NOMO-1 (cell line): ENCODE measurements around the gene KRT15.

Source experiments
- DNase-seq, 2 experiments: peaks; one replicate each; lab custom pipeline; 2025; ENCODE audit not compliant: unreplicated experiment in 2 of 2; lab: John Stamatoyannopoulos, UW

KRT15 gene

DNA sequence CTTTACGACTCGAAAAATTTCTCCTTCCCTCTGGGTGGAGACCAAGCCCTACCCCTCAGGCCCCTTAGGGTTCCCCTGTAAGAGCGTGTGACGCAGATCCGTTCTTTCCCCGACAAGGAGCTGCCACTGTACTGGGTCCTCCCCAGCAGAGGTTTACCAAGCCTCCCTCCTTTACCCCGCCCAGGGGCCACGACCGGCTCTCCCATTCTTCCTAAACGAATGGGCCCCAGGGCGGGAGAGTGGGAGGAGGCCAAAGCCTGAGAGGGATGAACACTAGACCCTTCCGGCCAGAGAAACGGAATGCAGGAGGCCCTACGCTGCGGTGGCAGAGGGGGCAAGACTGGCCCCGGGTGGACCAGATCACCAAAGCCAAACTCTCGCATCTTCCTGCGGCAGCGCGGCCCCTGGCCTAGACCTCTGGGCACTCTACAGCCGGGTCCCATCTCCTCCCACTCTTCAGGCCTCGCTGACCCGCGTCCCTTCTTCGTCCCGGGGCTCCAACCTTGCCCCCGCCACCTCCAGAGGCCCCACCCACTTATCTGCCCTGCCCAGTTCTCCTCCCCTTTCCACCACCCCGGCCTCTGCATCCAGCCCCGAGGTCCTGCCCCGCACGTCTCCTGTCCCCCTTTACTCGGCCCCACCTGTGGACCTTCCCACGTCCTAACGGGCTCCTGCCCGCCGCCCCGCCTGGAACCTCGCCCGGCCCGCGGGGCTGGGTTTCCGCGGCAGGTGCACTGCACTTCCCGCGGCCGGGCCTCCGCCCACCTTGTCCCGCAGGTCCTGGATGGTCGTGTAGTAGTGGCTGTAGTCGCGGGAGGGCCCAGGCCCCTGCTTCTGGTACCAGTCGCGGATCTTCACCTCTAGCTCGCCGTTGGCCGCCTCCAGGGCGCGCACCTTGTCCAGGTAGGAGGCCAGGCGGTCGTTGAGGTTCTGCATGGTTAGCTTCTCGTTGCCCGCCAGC lies 8.7 kb upstream of the KRT15 start:
- no peak for DNase-seq

DNA sequence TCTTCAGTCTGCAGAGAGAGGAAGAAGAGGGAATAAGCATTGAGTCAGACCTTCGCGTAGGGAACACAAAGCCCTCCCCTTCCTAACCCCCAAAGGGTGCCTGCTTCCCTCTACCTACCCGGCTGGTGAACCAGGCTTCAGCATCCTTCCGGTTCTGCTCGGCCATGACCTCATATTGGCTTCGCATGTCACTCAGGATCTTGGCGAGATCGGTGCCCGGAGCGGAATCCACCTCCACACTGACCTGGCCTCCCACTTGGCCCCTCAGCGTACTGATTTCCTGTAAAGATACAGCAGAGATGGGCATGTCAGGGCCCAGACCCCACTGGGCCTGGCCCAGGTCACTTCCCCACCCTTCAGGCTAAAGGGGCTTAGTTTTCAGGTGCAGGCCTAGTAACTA lies 5.6 kb upstream of the KRT15 start:
- no peak for DNase-seq

GRCh38 chr17:41523787-41524186 lies 5.1 kb upstream of the KRT15 start:
- no peak for DNase-seq

- no peak for DNase-seq
These were observed 4.5 kb upstream of the KRT15 start for GRCh38 chr17:41523225-41523593.

DNA sequence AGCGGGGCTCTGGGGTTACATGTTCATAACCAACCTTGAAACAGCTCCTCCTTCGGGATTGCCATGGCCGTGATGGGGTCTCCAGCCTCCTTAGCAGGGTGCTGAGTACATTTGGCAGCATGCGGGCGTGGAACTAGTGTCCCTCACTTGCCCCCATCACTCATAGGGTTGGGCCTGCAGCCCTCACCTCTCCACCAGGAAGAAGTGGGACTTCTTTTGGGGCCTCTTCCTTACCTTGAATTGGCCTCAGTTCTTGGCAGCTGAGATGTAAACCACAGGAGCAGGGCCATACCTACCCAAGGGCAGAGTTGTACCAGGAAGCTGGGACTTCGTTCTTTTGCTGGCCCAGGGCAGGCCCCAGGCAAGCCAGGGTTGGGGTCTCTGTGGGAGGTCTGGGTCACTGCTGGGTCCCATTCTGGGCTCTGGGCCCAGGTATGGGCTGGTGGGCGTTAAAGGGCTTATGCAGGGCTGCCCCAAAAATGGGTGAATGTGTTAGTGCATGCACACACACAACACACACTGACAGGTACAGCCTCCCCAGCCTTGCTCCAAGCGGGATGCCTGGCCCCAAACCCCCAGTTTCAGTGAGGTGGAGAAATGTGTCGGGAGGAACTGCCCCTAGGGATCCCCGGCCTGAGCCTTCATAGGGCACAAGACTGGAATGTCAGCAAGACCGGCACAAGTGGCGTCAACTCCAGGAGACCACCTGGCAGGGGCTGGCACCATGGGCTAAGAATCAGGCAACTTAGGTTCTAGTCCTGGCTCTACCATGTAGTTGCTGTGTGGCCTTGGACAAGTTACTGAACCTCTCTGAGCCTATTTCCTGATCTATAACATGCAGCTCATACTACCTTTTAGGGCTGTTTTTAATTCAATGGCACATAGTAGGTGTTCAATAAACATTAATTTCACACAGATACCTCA lies 3.9 kb upstream of the KRT15 start:
- no peak for DNase-seq

DNA sequence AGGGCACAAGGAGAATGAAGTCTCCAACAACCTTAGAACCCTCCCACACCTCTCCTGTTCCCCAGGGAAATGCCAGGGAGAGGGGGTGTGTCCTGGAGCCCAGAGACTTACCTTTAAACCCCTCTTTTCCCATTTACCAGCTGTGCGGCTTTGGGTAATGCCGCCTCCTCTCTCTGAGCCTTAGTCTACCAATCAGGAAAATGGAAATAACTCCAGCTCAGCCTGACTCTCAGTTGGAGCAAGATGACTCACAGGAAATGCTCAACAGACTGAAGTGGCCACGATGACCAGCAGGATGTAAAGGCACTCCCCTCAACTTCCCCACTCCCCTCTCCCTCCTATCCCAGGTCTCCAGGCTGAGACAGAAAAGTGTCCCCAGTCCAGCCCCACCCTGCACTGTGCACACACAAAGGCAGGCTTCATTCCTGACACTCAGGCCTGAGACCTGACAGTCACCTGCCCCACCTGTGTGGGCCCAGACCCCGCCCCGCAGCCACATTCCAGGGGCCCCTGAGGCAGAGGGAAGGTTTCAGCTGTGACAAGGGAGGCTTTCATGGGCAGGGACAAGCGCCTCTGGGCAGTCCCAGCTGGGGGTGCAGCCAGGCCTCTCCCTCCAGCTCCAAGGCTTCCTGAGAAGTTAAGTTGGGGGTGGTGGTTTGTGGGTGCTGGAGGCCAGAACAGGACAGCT lies 3.0 kb upstream of the KRT15 start:
- DNase-seq, result no peak

DNA sequence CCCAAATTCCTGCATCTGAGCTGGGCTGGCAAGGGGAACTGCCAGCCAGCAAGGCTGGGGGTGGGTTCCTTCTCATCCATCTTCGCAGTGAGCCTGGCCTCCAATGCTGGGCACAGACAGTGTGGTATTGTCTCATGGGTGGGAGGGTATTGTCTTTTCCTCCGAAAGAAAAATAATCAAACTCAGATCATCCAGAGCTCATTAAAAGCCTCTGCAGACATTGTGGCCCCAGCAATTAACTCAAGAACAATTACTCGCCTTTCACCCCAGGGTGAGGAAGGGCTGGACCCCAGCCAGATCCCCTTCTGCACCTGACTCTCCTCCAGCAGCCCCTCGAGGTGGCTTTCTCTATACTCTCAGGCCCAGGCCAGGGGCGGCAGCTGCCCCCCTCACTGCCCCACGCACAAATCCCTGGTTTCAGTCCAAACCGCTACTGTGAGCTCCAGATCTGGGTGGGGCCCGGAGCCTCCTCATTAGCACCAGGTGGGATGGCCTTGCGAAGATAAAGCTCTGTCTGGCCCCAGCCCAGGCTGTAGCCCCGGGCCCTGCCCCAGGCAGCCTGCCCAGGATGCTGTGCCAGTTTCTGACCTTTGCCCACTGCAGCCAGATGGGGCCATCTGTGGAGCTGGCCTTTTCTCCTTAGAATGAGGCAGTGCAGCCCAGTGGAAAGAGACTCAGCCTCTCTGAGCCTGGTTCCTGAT lies 2.3 kb upstream of the KRT15 start:
- no peak for DNase-seq

DNA sequence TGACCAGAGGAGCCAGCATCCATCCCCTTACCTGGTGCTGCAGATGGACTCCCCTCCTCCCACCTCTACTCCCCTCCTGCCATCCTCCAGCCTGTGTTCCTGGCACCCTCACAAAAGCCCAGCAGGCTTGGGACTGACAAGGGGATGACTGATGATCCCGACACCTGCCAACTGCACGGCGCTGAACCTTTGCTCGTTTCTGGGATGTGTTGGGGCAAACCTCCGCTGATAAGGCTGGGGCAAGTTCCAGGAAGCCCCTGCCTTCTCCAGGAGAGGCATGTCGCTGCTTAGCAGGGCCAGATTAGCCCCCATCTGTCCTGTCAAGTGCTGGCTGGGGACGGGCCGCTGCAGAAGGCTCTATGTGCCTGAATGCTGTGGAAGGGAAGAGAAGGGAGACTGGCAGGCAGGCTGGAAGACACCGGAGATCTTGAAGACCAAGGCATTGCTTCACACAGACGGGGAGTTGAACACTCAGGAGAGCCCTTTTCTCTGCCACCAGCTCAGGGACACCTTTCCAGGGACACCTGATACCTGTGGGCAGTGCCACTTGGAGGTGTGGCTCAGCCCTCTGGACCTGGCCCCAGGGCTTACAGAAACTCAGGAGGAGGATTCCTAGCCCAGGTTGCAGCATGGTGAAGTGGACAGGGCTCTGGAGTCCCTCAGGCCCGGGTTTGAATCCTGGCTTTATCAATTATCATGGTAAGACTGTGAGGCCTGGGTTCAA lies 973 bp upstream of the KRT15 start:
- DNase-seq, result no peak

- no peak for DNase-seq
These were observed 659 bp downstream of the KRT15 start for GRCh38 chr17:41518031-41518430.

DNA sequence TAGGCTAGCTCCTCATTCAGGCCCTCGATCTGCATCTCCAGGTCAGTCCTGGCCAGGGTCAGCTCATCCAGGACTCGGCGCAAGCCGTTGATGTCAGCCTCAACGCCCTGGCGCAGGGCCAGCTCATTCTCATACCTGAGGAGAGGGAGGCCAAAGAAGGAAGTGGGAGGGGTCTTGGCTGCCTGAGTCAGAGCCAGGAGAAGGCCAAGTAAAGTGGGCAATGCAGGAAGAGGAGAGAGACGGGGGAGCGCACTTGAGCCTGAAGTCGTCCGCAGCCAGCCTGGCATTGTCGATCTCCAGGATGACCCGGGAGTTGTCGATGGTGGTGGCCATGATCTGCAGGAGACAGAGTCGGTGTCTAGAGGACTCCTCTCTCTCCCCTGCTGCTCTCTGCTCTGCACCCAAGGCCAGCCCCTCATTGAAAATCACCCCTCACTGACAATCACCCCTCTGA lies 1.8 kb downstream of the KRT15 start:
- no peak for DNase-seq

GRCh38 chr17:41516147-41516829 lies 2.4 kb downstream of the KRT15 start:
- no peak for DNase-seq

GRCh38 chr17:41513168-41513547 lies 5.5 kb downstream of the KRT15 start:
- DNase-seq, result no peak

DNA sequence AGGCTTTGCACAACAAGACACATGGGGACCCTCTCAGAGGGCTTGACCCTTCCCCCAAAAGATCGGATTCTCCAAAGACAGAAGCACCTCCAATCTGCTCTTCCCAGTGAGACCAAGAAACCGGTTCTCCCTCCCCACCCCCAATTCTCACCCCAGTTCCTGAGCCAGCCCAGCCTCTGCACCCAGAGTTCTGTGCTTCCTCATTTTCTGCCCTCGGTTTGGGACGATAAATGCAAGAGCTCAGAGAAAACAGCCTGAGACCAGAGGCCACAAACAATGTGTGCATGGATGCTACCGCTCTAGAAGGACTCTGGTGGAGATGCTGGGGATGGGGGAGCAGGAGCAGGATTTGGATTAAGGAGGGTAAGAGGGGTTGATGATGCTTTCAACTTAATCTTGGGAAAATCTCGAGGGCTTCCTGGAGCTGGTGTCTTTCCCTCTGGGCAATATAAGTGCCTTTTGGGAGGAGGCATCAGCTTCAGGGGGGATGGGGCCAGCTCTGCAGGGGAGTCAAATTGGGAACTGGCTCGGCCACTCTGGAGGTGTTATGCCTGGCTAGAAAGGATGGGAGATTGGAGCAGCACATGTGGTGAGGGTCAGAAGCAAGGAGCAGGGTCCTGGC lies 6.0 kb downstream of the KRT15 start:
- peak; percentile 15 to 17 for DNase-seq

DNA sequence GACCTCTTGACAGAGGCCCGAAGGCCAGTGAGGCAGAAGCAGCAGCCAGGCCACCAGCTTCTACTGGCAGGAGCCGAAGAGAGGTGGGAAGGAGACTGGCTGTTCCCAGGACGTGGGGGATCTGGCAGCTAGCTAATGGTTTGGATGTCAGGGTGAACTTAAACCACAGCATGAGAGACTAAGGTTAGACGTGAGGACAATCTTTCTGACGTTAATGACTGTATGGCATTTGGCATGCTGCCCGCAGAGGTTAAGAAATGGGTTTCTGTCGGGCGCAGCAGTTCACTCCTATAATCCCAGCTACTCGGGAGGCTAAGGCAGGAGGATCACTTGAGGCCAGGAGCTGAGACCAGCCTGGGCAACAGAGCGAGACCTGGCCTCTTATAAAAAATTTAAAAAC lies 7.0 kb downstream of the KRT15 start:
- no peak for DNase-seq

GRCh38 chr17:41511116-41511515 lies 7.6 kb downstream of the KRT15 start:
- no peak for DNase-seq

GRCh38 chr17:41510251-41511065 lies 8.2 kb downstream of the KRT15 start:
- DNase-seq, result no peak

GRCh38 chr17:41507315-41507880 lies 11.3 kb downstream of the KRT15 start:
- no peak for DNase-seq
